SU-DHL-6 (cell line): ENCODE measurements around the gene PLPP7.
"Not testable (repeated sequence)": the region's sequence is repeated elsewhere in the genome, so short reads cannot be mapped to it uniquely, and the experiment has no call there.

Experiments
- H2AFZ ChIP-seq: fragments of 200-600 bp; sonication (generic); 2 replicates; pipeline ENCODE4 v1.6.1; 2014; ENCODE audit warnings: low read depth, mild to moderate bottlenecking, moderate library complexity, mixed read lengths, antibody characterized with exemption, low read length; ENCODE audit not compliant: severe bottlenecking
- H3F3A ChIP-seq: fragments of 200-600 bp; shearing (Covaris generic); 2 replicates; pipeline ENCODE4 v1.6.0; 2016; ENCODE audit warnings: antibody characterized with exemption, mild to moderate bottlenecking; ENCODE audit not compliant: insufficient read depth
- H3K27ac ChIP-seq: fragments of 200-600 bp; sonication (generic); 2 replicates; pipeline ENCODE4 v1.5.1; 2016; ENCODE audit warnings: low read depth, mild to moderate bottlenecking, low read length, moderate library complexity, mixed read lengths
- H3K27me3 ChIP-seq: fragments of 200-600 bp; sonication (generic), shearing (Covaris generic); 2 replicates; pipeline ENCODE4 v1.6.0; 2014; ENCODE audit warnings: mild to moderate bottlenecking, low read length
- H3K36me3 ChIP-seq: fragments of 200-600 bp; sonication (generic); 2 replicates; pipeline ENCODE4 v1.6.1; 2014; ENCODE audit warnings: mild to moderate bottlenecking, low read length, mixed read lengths
- H3K4me2 ChIP-seq: fragments of 300-600, 200-600 bp; shearing (Covaris generic), sonication (generic); 2 replicates; pipeline ENCODE4 v1.6.0; 2014; ENCODE audit warnings: low read length, low read depth, mild to moderate bottlenecking; ENCODE audit not compliant: poor library complexity, severe bottlenecking
- H3K4me3 ChIP-seq: fragments of 200-600 bp; sonication (generic); 2 replicates; pipeline ENCODE4 v1.5.1; 2014; ENCODE audit warnings: antibody characterized with exemption, low read length, mild to moderate bottlenecking, mixed read lengths; ENCODE audit not compliant: insufficient read depth, poor library complexity, severe bottlenecking
- H3K79me2 ChIP-seq: fragments of 200-600 bp; sonication (generic); 2 replicates; pipeline ENCODE4 v1.6.1; 2014; ENCODE audit warnings: mild to moderate bottlenecking, low read length, moderate library complexity; ENCODE audit not compliant: insufficient read depth
- H3K9ac ChIP-seq: fragments of 200-600 bp; sonication (generic); 2 replicates; pipeline ENCODE4 v1.7.0; 2014; ENCODE audit warnings: mild to moderate bottlenecking, low read length
- H3K9me2 ChIP-seq: fragments of 200-600 bp; sonication (generic); replicated peaks from 2 replicates; pipeline ENCODE4 v1.6.1; 2014; ENCODE audit warnings: low read length; ENCODE audit not compliant: insufficient read depth
- H3K9me3 ChIP-seq: fragments of 200-600 bp; sonication (generic); 2 replicates; pipeline ENCODE4 v1.6.1; 2014; ENCODE audit warnings: low read length, mixed read lengths; ENCODE audit not compliant: insufficient read depth
- H4K20me1 ChIP-seq: fragments of 200-600 bp; sonication (generic); 2 replicates; pipeline ENCODE4 v1.6.1; 2014; ENCODE audit warnings: low read depth, mild to moderate bottlenecking, antibody characterized with exemption, low read length, moderate library complexity, mixed read lengths
- EZH2phosphoT487 ChIP-seq: fragments of 200-600 bp; sonication (generic), shearing (Covaris generic); conservative IDR thresholded peaks from 2 replicates; pipeline ENCODE4 v1.6.1; 2018; ENCODE audit warnings: mild to moderate bottlenecking, antibody characterized with exemption, low read length, moderate library complexity, mixed read lengths
- TF ChIP-seq, protein P1 (sequence below): fragments of 200-600 bp; sonication (generic); IDR thresholded peaks from one replicate; pipeline ENCODE4 v1.5.1; 2017; ENCODE audit warnings: antibody characterized with exemption, mild to moderate bottlenecking, low read length, moderate library complexity; ENCODE audit not compliant: insufficient read depth, poor library complexity, severe bottlenecking

Gene PLPP7

DNA sequence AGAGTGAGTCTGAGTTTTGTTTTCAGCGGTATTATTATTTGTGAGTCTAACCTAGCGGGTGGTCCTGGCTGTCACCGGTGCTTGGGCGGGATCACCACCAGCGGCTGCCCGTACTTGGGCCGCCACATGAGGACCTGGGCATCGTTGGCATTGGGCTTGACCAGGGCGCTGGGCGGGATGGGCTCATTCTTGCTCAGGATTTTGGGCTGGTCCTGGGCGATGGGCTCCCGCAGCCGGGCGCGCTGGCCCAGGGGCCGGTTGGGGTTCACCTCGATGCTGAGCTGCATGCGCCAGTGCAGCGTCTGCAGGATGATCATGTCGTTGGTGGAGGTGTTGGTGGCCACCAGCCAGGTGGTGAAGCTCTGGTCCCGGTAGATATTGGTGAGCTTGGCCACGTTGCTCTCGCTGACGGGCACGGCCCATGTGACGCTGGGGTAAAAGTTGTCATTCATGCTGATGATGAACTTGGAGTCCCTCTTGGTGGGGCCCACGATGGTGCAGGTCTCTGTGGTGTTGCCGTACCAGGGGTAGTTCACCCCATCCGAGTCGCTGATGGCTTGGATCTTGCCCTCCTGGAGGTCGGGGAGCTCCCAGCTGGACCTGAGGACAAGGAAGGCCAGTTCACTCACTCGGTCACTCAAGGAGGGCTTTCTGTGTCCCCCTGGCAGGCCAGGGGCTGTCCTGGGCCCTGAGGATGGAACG, 28.6 kb upstream of the PLPP7 start:
- H3K9me2 ChIP-seq = no peaks in the 10 kb centered on the region
- H3K9ac ChIP-seq = no peak overlapping the region
- no peak for TF ChIP-seq EZH2phosphoT487
- TF ChIP-seq, protein P1, sequence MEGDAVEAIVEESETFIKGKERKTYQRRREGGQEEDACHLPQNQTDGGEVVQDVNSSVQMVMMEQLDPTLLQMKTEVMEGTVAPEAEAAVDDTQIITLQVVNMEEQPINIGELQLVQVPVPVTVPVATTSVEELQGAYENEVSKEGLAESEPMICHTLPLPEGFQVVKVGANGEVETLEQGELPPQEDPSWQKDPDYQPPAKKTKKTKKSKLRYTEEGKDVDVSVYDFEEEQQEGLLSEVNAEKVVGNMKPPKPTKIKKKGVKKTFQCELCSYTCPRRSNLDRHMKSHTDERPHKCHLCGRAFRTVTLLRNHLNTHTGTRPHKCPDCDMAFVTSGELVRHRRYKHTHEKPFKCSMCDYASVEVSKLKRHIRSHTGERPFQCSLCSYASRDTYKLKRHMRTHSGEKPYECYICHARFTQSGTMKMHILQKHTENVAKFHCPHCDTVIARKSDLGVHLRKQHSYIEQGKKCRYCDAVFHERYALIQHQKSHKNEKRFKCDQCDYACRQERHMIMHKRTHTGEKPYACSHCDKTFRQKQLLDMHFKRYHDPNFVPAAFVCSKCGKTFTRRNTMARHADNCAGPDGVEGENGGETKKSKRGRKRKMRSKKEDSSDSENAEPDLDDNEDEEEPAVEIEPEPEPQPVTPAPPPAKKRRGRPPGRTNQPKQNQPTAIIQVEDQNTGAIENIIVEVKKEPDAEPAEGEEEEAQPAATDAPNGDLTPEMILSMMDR = no peak
- 0 out of 2 replicates have a peak, but pooled peaks cover 3% of the 10 kb centered on the region for H3F3A ChIP-seq
- H3K9me3 ChIP-seq = no peaks in the 10 kb centered on the region
- H3K27ac ChIP-seq = no peak overlapping the region
- H4K20me1 ChIP-seq = no peaks in the 10 kb centered on the region
- no peak overlapping the region for H2AFZ ChIP-seq
- H3K27me3 ChIP-seq = no peaks in the 10 kb centered on the region
- H3K79me2 ChIP-seq = no peaks in the 10 kb centered on the region
- no peaks in the 10 kb centered on the region for H3K36me3 ChIP-seq
- H3K4me3 ChIP-seq = no peak overlapping the region
- no peak overlapping the region for H3K4me2 ChIP-seq

GRCh38 chr9:131262327-131263032, 27.0 kb upstream of the PLPP7 start:
- no peak for TF ChIP-seq EZH2phosphoT487
- TF ChIP-seq, protein P1 = no peak
- Histone ChIP-seq H3F3A (no peaks in the 10 kb centered on the region), H3K9ac (no peak overlapping the region), H3K4me3 (no peak overlapping the region), H3K27ac (no peak overlapping the region), H3K9me3 (no peaks in the 10 kb centered on the region), H3K9me2 (no peaks in the 10 kb centered on the region), H3K36me3 (no peaks in the 10 kb centered on the region), H4K20me1 (no peaks in the 10 kb centered on the region), H3K4me2 (no peak overlapping the region), H3K79me2 (no peaks in the 10 kb centered on the region), H3K27me3 (no peaks in the 10 kb centered on the region), H2AFZ (no peak overlapping the region)

GRCh38 chr9:131263033-131263343, 26.5 kb upstream of the PLPP7 start:
- not testable (repeated sequence) for H3K4me2 ChIP-seq, H2AFZ ChIP-seq, H4K20me1 ChIP-seq, H3F3A ChIP-seq, H3K9me3 ChIP-seq, H3K79me2 ChIP-seq, H3K27ac ChIP-seq, H3K4me3 ChIP-seq, H3K36me3 ChIP-seq, H3K9me2 ChIP-seq, H3K27me3 ChIP-seq, H3K9ac ChIP-seq

DNA sequence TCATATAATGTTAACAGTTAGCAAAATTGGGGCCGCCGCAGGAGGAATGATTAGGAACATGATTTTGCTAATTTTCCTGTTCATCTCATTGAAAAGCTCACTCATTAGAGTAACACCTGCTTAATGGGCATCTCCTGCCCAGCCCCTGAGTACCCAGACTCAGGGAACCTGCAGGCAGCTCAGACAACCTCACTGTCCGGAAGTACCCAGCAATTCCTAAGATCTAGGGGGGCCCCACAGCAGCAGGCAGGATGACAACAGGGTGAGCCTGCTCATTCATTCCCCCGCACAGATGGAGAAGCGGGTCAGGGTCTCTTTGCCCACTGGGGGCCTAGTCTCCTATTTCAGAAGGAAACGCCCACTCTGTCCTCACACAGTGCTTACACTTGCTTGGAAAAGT, 25.8 kb upstream of the PLPP7 start:
- no peaks in the 10 kb centered on the region for H4K20me1 ChIP-seq
- H3K79me2 ChIP-seq = no peaks in the 10 kb centered on the region
- no peak overlapping the region for H3K4me3 ChIP-seq
- no peak overlapping the region for H3K4me2 ChIP-seq
- H3K27me3 ChIP-seq = no peaks in the 10 kb centered on the region
- H3K36me3 ChIP-seq = no peaks in the 10 kb centered on the region
- no peaks in the 10 kb centered on the region for H3K9me3 ChIP-seq
- no peak overlapping the region for H3K9ac ChIP-seq
- no peak overlapping the region for H2AFZ ChIP-seq
- H3F3A ChIP-seq = no peaks in the 10 kb centered on the region
- H3K9me2 ChIP-seq = no peaks in the 10 kb centered on the region
- no peak overlapping the region for H3K27ac ChIP-seq
- TF ChIP-seq EZH2phosphoT487 = no peak
- TF ChIP-seq, protein P1 = no peak
